DOHH2 (cell line): Measurements from ENCODE around the gene PPP2CA.

ENCODE experiments used
- EZH2phosphoT487 ChIP-seq: fragments of 200-600 bp; sonication (generic); IDR thresholded peaks from 2 replicates; pipeline ENCODE4 v1.6.1; 2017; ENCODE audit warnings: borderline replicate concordance, mild to moderate bottlenecking, antibody characterized with exemption, low read length, moderate library complexity, mixed read lengths
- TF ChIP-seq, protein P1 (sequence below): fragments of 200-600 bp; sonication (generic); IDR thresholded peaks from one replicate; pipeline ENCODE4 v1.5.1; 2014; ENCODE audit warnings: antibody characterized with exemption, mild to moderate bottlenecking, low read depth, low read length; ENCODE audit not compliant: poor library complexity, severe bottlenecking

DNA sequence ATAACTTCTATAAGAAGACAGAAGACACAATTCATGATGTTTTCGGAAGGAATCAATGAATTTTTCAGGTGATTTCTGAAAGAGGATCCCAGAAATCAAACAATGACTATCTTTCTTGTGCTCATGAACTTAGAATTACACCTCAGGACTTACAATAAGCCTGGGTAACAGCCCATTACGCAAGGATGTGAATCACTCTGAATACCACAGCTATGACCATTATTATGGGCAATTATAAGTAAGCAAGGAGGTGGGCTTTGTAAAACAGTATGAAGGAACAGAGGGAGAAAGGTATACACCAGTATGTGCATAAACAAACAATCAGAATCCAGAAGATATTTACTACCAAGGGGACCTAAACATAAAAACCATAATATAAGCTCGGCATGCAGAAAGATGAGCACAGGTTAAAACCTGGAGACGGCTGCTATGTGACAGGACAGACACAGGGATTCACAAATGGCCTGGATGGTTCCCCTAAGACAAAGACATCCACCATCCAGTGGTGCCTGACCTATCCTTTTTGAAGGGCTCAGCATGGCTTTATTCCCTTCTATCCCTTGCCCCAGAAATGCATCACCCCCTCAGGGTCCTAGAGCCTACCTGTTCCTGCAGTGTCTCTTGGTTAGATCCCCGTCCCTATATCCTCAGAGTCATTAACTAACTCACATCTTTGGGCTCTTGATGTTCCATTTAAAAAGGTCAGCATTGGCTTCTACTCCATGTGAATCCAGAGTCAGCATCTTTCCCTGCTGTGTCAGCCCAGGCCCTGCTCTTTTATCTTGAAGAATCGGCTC lies 21.8 kb upstream of the PPP2CA start:
- TF ChIP-seq, protein P1, sequence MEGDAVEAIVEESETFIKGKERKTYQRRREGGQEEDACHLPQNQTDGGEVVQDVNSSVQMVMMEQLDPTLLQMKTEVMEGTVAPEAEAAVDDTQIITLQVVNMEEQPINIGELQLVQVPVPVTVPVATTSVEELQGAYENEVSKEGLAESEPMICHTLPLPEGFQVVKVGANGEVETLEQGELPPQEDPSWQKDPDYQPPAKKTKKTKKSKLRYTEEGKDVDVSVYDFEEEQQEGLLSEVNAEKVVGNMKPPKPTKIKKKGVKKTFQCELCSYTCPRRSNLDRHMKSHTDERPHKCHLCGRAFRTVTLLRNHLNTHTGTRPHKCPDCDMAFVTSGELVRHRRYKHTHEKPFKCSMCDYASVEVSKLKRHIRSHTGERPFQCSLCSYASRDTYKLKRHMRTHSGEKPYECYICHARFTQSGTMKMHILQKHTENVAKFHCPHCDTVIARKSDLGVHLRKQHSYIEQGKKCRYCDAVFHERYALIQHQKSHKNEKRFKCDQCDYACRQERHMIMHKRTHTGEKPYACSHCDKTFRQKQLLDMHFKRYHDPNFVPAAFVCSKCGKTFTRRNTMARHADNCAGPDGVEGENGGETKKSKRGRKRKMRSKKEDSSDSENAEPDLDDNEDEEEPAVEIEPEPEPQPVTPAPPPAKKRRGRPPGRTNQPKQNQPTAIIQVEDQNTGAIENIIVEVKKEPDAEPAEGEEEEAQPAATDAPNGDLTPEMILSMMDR = no peak
- TF ChIP-seq EZH2phosphoT487 = no peak
